Posterior vena cava (tissue), 2 donors: ENCODE measurements around the gene SLC27A4. TPM values are rescaled to one million over a fixed set of nuclear protein-coding genes. Genes with fewer than 3 reads are reported as not detected.

Experiments
- DNase-seq: peaks from one replicate; pipeline ENCODE4 v3.0.0-alpha.2; 2020; ENCODE audit warnings: low spot score
- intact Hi-C, 2 donors: fragments of 100-400 bp; cut with DNase I; formaldehyde crosslinking; loops; one replicate each; pipeline versions ENCODE4 v1.14.1 to v1.14.2; 2022 to 2023
- microRNA-seq, 2 donors: library from miRNA; unstranded; fragments of <30 nt; microRNA quantifications; one replicate each; pipeline ENCODE4 v1.2.0, GENCODE V29; 2020 to 2021; ENCODE audit warnings: borderline microRNAs expressed in 2 of 2
- total RNA-seq, 2 donors: library from RNA; stranded (reverse); fragmentation: NEBNext Ultra II Directional; extraction: Animal tissue kit (Norgen Biotek cat#: 25700); gene quantifications; one replicate each; pipeline ENCODE4 v1.2.1, GENCODE V29; 2021
- donor health status: DM: yes; HTN: yes; CAD: no.
- donor health status: DM: yes; HTN: yes; CAD: no.

The SLC27A4 gene
- total RNA-seq, 2 donors from 2014 or later: 15.9 to 22.3 TPM

DNA sequence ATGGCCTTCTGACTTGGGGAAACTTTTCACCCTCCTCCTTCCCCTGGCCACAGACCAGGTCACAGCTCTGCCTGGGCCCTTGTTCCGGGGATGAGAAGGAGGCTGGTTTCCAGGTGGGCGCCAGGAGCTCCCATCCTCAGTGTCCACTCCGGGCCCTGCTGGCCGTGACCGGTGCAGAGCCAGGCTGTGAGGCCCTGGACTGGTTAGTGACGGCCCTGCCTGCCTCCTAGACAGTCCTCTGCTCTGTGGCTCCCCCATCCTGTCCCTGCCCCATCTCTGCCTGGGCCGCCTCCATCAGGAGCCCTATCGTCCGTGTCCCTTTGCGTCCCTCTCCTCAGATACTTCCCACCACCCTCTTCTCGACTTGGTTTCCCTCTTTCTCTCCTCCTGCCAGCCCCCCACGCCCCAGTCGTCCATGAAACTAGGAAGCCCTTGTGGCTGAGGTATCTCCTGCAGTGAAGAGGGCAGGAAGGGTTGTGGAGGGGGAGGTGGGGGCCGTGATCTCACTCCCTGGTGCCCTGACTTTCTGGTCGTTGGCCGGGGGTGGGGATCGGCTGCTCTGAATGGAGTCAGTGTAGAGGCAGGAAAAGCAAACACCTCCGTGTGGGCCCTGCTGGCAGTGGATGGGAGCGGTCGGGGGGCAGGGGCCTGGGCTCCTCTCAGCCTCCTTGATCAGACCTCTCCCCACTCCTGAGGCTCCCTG is 64.9 kb downstream of the SLC27A4 start:
- intact Hi-C loops: no loop called here
- no peak for DNase-seq

DNA sequence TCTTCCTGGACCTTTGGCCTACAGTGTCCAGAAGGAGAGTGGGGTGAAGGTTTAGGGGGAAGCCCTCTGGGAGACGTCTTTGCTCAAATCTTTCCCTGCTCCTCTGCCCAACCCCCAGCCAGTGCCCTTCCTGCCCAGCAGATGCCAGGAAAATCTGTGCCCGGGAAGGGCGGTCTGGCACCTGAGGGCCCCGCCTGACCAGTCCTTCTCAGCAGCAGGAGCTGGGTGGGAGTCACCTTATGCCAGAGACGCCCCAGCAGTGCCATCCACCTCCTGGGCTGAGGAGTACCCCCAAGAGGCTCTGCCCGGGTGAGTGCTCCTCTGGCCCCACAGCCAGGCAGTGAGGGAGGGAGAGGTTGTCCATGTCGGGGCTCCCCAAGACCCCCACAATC is 65.4 kb downstream of the SLC27A4 start:
- intact Hi-C loops: no loop called here
- no peak for DNase-seq

DNA sequence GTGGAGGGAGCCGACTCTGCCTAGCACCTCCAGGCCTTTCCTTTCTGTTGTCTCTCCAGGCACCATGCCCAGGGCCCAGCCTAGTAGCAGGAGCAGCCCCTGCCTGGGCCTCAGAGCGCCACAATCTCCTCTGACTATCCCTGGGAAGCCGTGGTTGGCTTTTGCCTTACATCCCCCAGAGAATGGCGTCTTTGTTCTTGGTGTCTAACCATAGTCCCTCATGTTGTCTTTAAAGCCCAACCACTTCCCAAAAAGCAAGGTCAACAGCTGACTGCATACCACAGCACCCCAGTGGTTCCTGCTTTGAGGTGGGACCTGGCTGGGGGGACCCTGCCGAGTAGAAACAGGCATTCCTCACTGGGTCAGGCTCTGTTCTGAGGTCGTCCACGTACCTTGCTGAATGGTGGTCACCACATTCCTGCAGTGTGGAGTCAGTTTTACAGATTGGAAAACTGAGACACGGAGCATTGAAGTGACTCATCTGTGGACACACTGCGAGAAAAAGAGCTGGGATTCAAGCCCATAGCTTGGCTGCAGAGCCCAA is 66.6 kb downstream of the SLC27A4 start:
- DNase-seq: no peak
- intact Hi-C loops: no loop called here

DNA sequence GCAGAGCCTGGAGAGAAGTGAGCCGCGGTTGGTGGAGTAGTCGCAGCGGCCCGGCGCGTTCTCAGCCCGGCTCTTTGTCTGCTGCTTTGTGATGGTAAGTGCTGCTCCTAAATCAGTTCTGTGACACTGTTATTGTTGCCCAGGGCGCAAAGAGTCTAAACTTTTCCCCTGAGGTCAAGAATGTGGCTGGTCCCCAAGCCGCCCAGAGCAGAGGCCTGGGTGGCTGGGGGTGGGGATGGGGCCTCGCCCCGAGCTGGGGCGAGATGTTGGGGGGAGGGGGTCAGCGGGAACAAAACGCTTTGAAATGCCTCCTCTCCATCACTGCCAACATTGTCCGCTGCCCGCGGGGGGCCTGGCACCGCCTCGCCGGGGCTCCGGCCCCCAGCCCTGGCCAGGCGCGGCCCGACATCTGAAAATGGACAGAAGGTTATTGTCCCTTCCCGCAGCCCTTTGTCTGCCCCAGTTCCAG is 68.7 kb downstream of the SLC27A4 start:
- intact Hi-C loops: no loop called here

DNA sequence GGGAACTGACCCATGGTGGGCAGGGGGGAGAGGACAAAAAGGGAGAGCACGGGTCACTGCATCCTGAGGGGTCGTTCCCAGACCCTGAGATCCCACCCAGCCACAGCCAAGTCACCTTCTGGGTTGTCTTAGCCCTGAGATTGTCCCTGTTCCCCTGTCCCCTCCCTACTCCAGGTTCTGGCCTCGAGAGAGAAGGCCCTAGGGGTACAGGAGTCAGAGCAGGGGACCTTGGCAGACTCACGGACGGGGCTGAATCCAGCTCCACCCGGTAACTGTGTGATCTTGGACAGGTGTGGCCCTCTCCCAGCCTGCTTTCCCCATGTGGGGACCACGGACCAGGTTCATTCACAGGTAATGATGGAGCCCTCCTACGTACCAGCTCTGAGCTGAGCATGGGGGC is 69.1 kb downstream of the SLC27A4 start:
- no peak for DNase-seq

More for the DNA sequence above, 68.7 kb downstream of the SLC27A4 start:
- DNase-seq: no peak

DNA sequence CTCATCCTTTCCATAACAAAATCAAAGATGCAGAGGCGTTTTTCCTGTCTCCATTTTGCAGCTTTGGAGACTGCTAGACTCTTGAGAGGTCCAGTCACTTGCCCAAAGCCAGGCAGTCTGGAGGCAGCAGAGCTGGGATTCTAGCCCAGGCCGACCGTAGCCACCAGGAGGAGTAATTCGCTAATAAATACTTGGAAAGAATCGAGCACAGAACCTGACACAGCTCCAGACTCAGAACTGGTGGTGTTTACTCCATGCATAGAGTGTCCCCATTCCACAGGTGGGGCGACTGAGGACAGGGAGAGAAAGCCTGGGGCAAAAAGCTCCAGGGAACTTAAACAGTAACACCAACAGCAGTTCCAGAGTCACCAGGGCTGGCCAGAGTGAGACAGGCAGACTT is 69.7 kb downstream of the SLC27A4 start:
- intact Hi-C loops: no loop called here
- no peak for DNase-seq

More for the DNA sequence above, 69.1 kb downstream of the SLC27A4 start:
- intact Hi-C loops: no loop called here

Small RNA genes lying within 50 kb of the gene (microRNA-seq; reads per million reads assigned to microRNA genes)
- gene MIR219B: 0 reads per million in 2 donors

Other genes with a start within 250 kb of the SLC27A4 start
- 10 to 100 TPM; 38.6 to 38.9 TPM for gene PTGES2, start 212.8 kb upstream of the SLC27A4 start, total RNA-seq
- gene LCN2, start 191.1 kb upstream of the SLC27A4 start, total RNA-seq: under 1 TPM; 0.67 to 0.69 TPM
- gene BBLN, start 180.3 kb upstream of the SLC27A4 start, total RNA-seq: 10 to 100 TPM; 41.9 to 49.1 TPM
- gene CIZ1, start 149.0 kb upstream of the SLC27A4 start, total RNA-seq: 10 to 100 TPM; 88.3 to 99.4 TPM
- gene DNM1, start 137.1 kb upstream of the SLC27A4 start, total RNA-seq: 10 to 100 TPM; 19.0 to 46.5 TPM
- gene GOLGA2, start 64.5 kb upstream of the SLC27A4 start, total RNA-seq: 100 to 1,000 TPM; 123 to 130 TPM
- gene SWI5, start 64.3 kb upstream of the SLC27A4 start, total RNA-seq: 10 to 100 TPM; 11.5 to 16.7 TPM
- 10 to 100 TPM; 11.8 to 15.7 TPM for gene TRUB2, start 18.1 kb upstream of the SLC27A4 start, total RNA-seq
- gene COQ4, start 17.7 kb upstream of the SLC27A4 start, total RNA-seq: 10 to 100 TPM; 16.0 to 20.0 TPM
- gene URM1, start 30.8 kb downstream of the SLC27A4 start, total RNA-seq: 10 to 100 TPM; 44.0 to 44.5 TPM
- 10 to 100 TPM; 64.1 to 97.6 TPM for gene CERCAM, start 80.3 kb downstream of the SLC27A4 start, total RNA-seq
- 10 to 100 TPM; 17.5 to 19.8 TPM for gene ODF2, start 115.5 kb downstream of the SLC27A4 start, total RNA-seq
- 10 to 100 TPM; 14.6 to 15.5 TPM for gene GLE1, start 164.2 kb downstream of the SLC27A4 start, total RNA-seq
- gene SPTAN1, start 212.1 kb downstream of the SLC27A4 start, total RNA-seq: 100 to 1,000 TPM; 328 to 409 TPM